Measurements from ENCODE around the gene PLA2G6.

Gene PLA2G6

DNA sequence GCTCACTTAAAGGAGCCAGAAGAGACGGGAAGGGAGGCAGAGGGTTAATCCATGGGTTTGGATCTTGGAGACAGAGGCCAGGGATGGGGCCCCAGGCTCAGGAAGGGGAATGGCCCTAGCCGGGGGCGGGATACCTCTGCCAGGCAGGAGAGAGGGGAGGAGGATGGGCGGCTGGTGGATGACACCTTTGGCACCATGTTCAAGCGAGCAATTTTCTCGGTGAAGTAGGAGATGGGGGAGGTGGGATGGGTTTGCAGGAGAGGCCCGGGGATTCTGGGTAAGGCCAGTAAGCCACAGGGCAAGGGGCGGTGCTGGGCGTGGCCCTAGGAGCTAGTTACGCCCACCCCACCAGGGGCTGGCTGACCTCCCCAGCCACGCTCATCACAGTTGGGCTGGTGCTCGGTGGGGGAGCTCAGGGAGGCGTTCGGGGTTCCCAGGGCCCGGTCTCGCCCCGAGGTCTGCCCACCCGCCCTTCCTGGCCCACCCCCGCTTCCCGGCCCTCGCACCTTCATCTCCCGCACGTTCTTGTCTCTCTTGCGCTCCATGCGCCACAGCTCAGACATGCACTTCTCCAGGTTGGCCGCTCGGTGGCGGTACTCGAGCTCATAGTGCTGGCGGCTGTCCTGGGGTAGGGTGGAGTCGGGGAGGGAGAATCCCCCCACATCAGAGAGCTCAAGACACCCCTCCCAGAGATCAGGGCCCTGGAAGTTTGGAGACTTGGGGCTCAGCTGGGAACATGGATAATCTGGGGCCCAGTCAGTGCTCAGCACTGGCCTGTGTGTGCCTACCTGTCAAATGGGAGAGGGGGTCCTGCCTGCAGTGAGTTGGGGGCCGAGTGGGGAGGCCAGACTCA lies 83.8 kb downstream of the PLA2G6 start:
- H3K79me2 ChIP-seq = no peaks in the 10 kb centered on the region
- H3K4me1 ChIP-seq = no peaks in the 10 kb centered on the region
- H3K4me2 ChIP-seq (ENCODE audit: low read length) = no peak overlapping the region
- H3K9me3 ChIP-seq (ENCODE audit: control insufficient read depth, low read length) = no peaks in the 10 kb centered on the region
- no peaks in the 10 kb centered on the region for H3K27me3 ChIP-seq (ENCODE audit: control insufficient read depth, insufficient read depth, low read length)
- no peak for TF ChIP-seq CTCF (IDR thresholded peaks at IDR 0.05)
- H2AFZ ChIP-seq = no peak overlapping the region
- no peak overlapping the region for H3K4me3 ChIP-seq (ENCODE audit: low read depth, low read length)
- H3K27ac ChIP-seq = no peak overlapping the region
- no peaks in the 10 kb centered on the region for H3K36me3 ChIP-seq (ENCODE audit: control insufficient read depth, insufficient read depth, low read length)
- no peak overlapping the region for H3K9ac ChIP-seq

DNA sequence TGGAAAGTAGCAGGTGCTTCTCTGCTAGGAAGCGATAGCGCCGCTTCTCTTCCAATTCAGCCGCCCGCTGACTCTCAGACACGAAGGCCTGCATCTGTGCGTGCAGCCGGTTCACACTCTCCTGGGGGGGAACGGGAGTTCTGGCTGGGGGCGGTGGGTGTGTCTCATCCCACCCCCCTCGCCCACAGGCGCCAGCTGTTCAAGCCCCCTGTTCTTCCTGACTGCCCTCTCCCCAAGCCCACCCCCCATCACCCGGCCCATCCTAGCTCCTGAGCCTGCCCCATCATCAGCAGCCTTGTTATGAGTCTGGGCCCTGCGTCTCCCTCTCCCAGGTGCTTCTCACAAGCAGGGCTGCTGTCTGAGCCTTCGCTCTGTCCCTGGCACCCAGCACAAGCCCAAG lies 84.6 kb downstream of the PLA2G6 start:
- Histone ChIP-seq H2AFZ (no peak overlapping the region), H3K4me3 (ENCODE audit: low read depth, low read length) (no peak overlapping the region), H3K9ac (no peak overlapping the region), H3K4me2 (ENCODE audit: low read length) (no peak overlapping the region), H3K27ac (no peak overlapping the region), H3K27me3 (ENCODE audit: control insufficient read depth, insufficient read depth, low read length) (no peaks in the 10 kb centered on the region), H3K79me2 (no peaks in the 10 kb centered on the region), H3K4me1 (no peaks in the 10 kb centered on the region), H3K9me3 (ENCODE audit: control insufficient read depth, low read length) (no peaks in the 10 kb centered on the region), H3K36me3 (ENCODE audit: control insufficient read depth, insufficient read depth, low read length) (no peaks in the 10 kb centered on the region)
- TF ChIP-seq CTCF (IDR thresholded peaks at IDR 0.05) = no peak

- Histone ChIP-seq H3K27me3 (ENCODE audit: control insufficient read depth, insufficient read depth, low read length) (no peaks in the 10 kb centered on the region), H3K36me3 (ENCODE audit: control insufficient read depth, insufficient read depth, low read length) (no peaks in the 10 kb centered on the region), H3K4me2 (ENCODE audit: low read length) (no peak overlapping the region), H2AFZ (no peak overlapping the region), H3K27ac (no peak overlapping the region), H3K9ac (no peak overlapping the region), H3K9me3 (ENCODE audit: control insufficient read depth, low read length) (no peaks in the 10 kb centered on the region), H3K4me1 (no peaks in the 10 kb centered on the region), H3K4me3 (ENCODE audit: low read depth, low read length) (no peak overlapping the region), H3K79me2 (no peaks in the 10 kb centered on the region)
- no peak for TF ChIP-seq CTCF (IDR thresholded peaks at IDR 0.05)
Observed at GRCh38 chr22:38089474-38089851, 92.2 kb downstream of the PLA2G6 start.

GRCh38 chr22:38088629-38089473 lies 92.8 kb downstream of the PLA2G6 start:
- no peak overlapping the region for H2AFZ ChIP-seq
- no peaks in the 10 kb centered on the region for H3K36me3 ChIP-seq (ENCODE audit: control insufficient read depth, insufficient read depth, low read length)
- no peaks in the 10 kb centered on the region for H3K4me1 ChIP-seq
- no peaks in the 10 kb centered on the region for H3K27me3 ChIP-seq (ENCODE audit: control insufficient read depth, insufficient read depth, low read length)
- H3K9me3 ChIP-seq (ENCODE audit: control insufficient read depth, low read length) = no peaks in the 10 kb centered on the region
- H3K79me2 ChIP-seq = no peaks in the 10 kb centered on the region
- no peak for TF ChIP-seq CTCF (IDR thresholded peaks at IDR 0.05)
- H3K27ac ChIP-seq = no peak overlapping the region
- peak overlapping the region; percentile 22 for H3K4me2 ChIP-seq (ENCODE audit: low read length)
- H3K4me3 ChIP-seq (ENCODE audit: low read depth, low read length) = no peak overlapping the region
- no peak overlapping the region for H3K9ac ChIP-seq
